Cardiac fibroblast (primary cell): Measurements from ENCODE around the gene PTPN20.

ENCODE experiments used
- DNase-seq, 2 donors: peaks; one replicate each; pipeline versions ENCODE4 v3.0.0 to v3.0.0-alpha.2; 2010; ENCODE audit warnings: low read depth in 2 of 2
- H3K4me3 ChIP-seq, 2 donors: replicated peaks in 1 of 2; 1 replicate in 1 of 2; 2 replicates in 1 of 2; pipeline ENCODE4 v1.5.1; 2011; ENCODE audit warnings: low read depth in 2 of 2, low read length in 2 of 2, mild to moderate bottlenecking in 2 of 2, moderate library complexity in 1 of 2
- CTCF ChIP-seq: IDR thresholded peaks from one replicate; pipeline ENCODE4 v1.5.1; 2011; ENCODE audit warnings: low read depth, mild to moderate bottlenecking, low read length, inconsistent platforms

PTPN20 gene

GRCh38 chr10:47035171-47035818, 124.1 kb downstream of the PTPN20 start:
- TF ChIP-seq CTCF = no peak
- DNase-seq = no peak
- H3K4me3 ChIP-seq = no peak overlapping the region

GRCh38 chr10:47035819-47036337, 124.7 kb downstream of the PTPN20 start:
- TF ChIP-seq CTCF = no peak
- no peak for DNase-seq
- H3K4me3 ChIP-seq = no peak overlapping the region

- DNase-seq = no peak
- H3K4me3 ChIP-seq = no peak overlapping the region
- no peak for TF ChIP-seq CTCF
These were observed 125.5 kb downstream of the PTPN20 start for GRCh38 chr10:47036771-47037170.

- TF ChIP-seq CTCF = no peak
- no peak overlapping the region for H3K4me3 ChIP-seq
- no peak for DNase-seq
These were observed 126.6 kb downstream of the PTPN20 start for GRCh38 chr10:47037654-47038425.

GRCh38 chr10:47038881-47039561, 127.8 kb downstream of the PTPN20 start:
- no peak overlapping the region for H3K4me3 ChIP-seq
- no peak for TF ChIP-seq CTCF

GRCh38 chr10:47039562-47039913, 128.3 kb downstream of the PTPN20 start:
- H3K4me3 ChIP-seq = no peak overlapping the region
- no peak for DNase-seq
- TF ChIP-seq CTCF = no peak

More at GRCh38 chr10:47038881-47039561, 127.8 kb downstream of the PTPN20 start:
- DNase-seq = no peak
